ENCODE measurements around the gene RSBN1.
A peak's percentile ranks its signal among the peaks of the same experiment; 100 is the strongest.

RSBN1 gene

DNA sequence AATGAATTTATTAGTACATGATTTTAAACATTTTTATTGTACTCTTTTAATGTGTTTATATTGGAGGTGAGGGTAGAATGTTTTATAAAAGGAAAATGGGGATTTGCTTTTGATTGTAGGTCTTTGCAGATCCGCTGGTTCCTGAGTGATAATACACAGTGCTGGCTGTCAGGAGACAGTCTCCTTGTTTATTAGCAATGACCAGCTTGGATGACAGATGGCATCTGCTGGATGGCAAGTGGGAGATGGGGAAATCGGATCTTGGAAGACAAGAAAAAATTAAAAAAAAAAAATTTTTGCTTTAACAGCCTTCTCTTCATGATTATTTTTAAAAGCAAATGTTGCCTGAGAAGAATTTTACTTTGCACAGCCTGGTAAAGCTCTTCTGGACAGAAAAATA, 48.6 kb downstream of the RSBN1 start:
- H3K36me3 ChIP-seq (ENCODE audit: low read length): peaks cover 28% of the 10 kb centered on the region

DNA sequence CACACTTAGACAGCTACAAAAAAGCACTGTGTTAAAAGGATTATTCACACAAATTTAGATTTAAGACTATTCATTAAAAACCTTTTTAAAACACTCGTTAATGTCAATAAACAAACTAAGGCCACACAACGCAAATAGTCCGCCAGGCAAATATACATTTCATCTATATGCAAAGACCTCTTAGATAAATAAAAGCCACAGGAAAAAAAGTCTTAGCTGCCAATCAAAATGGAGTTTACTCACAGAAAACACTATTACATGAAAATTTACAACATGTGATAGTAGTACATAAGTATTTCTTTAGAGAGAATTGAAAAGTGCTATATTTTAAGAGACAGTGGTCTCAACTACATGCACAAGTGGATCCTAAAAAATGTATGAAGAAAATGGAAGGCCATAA, 50.3 kb downstream of the RSBN1 start:
- H3K9ac ChIP-seq (ENCODE audit: low read length): no peak overlapping the region

More for the DNA sequence above, 48.6 kb downstream of the RSBN1 start:
- no peak overlapping the region for H3K27ac ChIP-seq (ENCODE audit: low read depth, low read length)
- peaks cover 42% of the 10 kb centered on the region for H3F3A ChIP-seq (ENCODE audit: insufficient read depth)
- no peaks in the 10 kb centered on the region for H3K27me3 ChIP-seq (ENCODE audit: low read length)
- no peak overlapping the region for H2AFZ ChIP-seq (ENCODE audit: low read depth, low read length, severe bottlenecking)
- H3K9me3 ChIP-seq (ENCODE audit: insufficient read depth, low read length): no peaks in the 10 kb centered on the region
- H3K4me2 ChIP-seq (ENCODE audit: low read depth, low read length, poor library complexity, severe bottlenecking): no peak overlapping the region
- peaks cover 4% of the 10 kb centered on the region for H3K79me2 ChIP-seq (ENCODE audit: insufficient read depth, low read length)
- no peak overlapping the region for H3K9ac ChIP-seq (ENCODE audit: low read length)
- no peak overlapping the region for H3K4me3 ChIP-seq (ENCODE audit: insufficient read depth, low read length, poor library complexity, severe bottlenecking)
- no peaks in the 10 kb centered on the region for H4K20me1 ChIP-seq (ENCODE audit: low read depth, low read length)
- H3K9me2 ChIP-seq (replicated peaks; ENCODE audit: insufficient read depth, low read length): no peaks in the 10 kb centered on the region
- TF ChIP-seq, protein P1, sequence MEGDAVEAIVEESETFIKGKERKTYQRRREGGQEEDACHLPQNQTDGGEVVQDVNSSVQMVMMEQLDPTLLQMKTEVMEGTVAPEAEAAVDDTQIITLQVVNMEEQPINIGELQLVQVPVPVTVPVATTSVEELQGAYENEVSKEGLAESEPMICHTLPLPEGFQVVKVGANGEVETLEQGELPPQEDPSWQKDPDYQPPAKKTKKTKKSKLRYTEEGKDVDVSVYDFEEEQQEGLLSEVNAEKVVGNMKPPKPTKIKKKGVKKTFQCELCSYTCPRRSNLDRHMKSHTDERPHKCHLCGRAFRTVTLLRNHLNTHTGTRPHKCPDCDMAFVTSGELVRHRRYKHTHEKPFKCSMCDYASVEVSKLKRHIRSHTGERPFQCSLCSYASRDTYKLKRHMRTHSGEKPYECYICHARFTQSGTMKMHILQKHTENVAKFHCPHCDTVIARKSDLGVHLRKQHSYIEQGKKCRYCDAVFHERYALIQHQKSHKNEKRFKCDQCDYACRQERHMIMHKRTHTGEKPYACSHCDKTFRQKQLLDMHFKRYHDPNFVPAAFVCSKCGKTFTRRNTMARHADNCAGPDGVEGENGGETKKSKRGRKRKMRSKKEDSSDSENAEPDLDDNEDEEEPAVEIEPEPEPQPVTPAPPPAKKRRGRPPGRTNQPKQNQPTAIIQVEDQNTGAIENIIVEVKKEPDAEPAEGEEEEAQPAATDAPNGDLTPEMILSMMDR (IDR thresholded peaks at IDR 0.05; ENCODE audit: insufficient read depth, low read length, poor library complexity, severe bottlenecking): no peak
- TF ChIP-seq EZH2phosphoT487 (conservative IDR thresholded peaks at IDR 0.05; ENCODE audit: low read length): no peak

DNA sequence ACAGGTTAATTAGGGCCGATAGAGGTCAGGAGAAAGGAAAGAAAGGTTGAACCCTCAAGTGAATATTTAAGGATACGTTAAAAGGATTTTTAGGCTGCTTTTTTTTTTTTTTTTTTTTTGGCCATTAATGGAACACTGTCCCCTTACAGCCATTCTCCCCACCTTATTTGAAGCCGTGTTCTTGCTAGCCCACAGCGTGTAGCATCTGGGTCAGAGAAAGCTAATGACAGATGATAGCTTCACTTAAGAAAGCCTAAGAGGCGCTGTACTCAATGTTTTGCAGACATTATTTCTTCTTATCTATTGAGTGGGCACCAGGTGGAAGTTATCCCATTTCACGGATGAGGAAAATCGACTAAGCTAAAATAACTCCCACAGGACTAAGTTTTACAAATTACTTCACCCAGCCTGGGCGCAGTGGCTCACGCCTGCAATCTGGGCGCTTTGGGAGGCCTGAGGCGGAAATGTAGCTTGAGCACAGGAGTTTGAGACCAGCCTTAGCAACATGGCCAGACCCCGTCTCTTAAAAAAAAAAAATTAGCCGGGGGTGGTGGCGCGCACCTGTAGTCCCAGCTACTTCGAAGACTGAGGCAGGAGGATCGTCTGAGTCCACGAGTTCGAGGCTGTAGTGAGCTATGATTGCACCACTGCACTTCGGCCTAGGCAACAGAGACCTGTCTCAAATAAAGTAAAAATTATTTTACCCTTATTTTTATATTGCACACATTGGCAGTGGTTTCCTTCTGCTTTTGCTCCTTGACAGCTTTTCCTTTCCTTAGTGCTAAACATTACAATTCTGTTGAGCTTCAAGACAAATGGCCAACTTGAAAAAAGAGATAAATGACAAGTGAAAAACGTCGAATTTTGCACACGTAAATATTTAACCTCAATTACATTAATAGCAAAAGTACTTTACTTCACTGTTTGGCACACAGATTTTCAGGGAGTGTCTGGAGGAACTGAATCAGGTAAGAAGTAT, 51.9 kb downstream of the RSBN1 start:
- peaks cover 9% of the 10 kb centered on the region; the same call in 1 of the 2 replicates for H3K36me3 ChIP-seq (ENCODE audit: low read length)
- peak overlapping the region; percentile 93 for H3K9ac ChIP-seq (ENCODE audit: low read length)
- H4K20me1 ChIP-seq (ENCODE audit: low read depth, low read length): no peaks in the 10 kb centered on the region
- peak overlapping the region; percentile 92 for H3K4me2 ChIP-seq (ENCODE audit: low read depth, low read length, poor library complexity, severe bottlenecking)
- H3K9me3 ChIP-seq (ENCODE audit: insufficient read depth, low read length): no peaks in the 10 kb centered on the region
- peaks cover 42% of the 10 kb centered on the region for H3F3A ChIP-seq (ENCODE audit: insufficient read depth)
- peak overlapping the region; percentile 97 for H2AFZ ChIP-seq (ENCODE audit: low read depth, low read length, severe bottlenecking)
- TF ChIP-seq, protein P1 (IDR thresholded peaks at IDR 0.05; ENCODE audit: insufficient read depth, low read length, poor library complexity, severe bottlenecking): no peak
- no peak for TF ChIP-seq EZH2phosphoT487 (conservative IDR thresholded peaks at IDR 0.05; ENCODE audit: low read length)
- H3K27me3 ChIP-seq (ENCODE audit: low read length): no peaks in the 10 kb centered on the region
- H3K4me3 ChIP-seq (ENCODE audit: insufficient read depth, low read length, poor library complexity, severe bottlenecking): peak overlapping the region; percentile 74
- peaks cover 30% of the 10 kb centered on the region for H3K79me2 ChIP-seq (ENCODE audit: insufficient read depth, low read length)
- peak overlapping the region; percentile 87 for H3K27ac ChIP-seq (ENCODE audit: low read depth, low read length)
- H3K9me2 ChIP-seq (replicated peaks; ENCODE audit: insufficient read depth, low read length): no peaks in the 10 kb centered on the region

More for the DNA sequence above, 50.3 kb downstream of the RSBN1 start:
- Histone ChIP-seq H3K4me2 (ENCODE audit: low read depth, low read length, poor library complexity, severe bottlenecking) (no peak overlapping the region), H4K20me1 (ENCODE audit: low read depth, low read length) (no peaks in the 10 kb centered on the region), H3K9me3 (ENCODE audit: insufficient read depth, low read length) (no peaks in the 10 kb centered on the region), H3K79me2 (ENCODE audit: insufficient read depth, low read length) (peaks cover 21% of the 10 kb centered on the region), H3K27me3 (ENCODE audit: low read length) (no peaks in the 10 kb centered on the region), H3F3A (ENCODE audit: insufficient read depth) (peaks cover 42% of the 10 kb centered on the region), H3K9me2 (replicated peaks; ENCODE audit: insufficient read depth, low read length) (no peaks in the 10 kb centered on the region), H2AFZ (ENCODE audit: low read depth, low read length, severe bottlenecking) (no peak overlapping the region), H3K4me3 (ENCODE audit: insufficient read depth, low read length, poor library complexity, severe bottlenecking) (no peak overlapping the region), H3K36me3 (ENCODE audit: low read length) (peaks cover 19% of the 10 kb centered on the region), H3K27ac (ENCODE audit: low read depth, low read length) (no peak overlapping the region)
- no peak for TF ChIP-seq EZH2phosphoT487 (conservative IDR thresholded peaks at IDR 0.05; ENCODE audit: low read length)
- TF ChIP-seq, protein P1 (IDR thresholded peaks at IDR 0.05; ENCODE audit: insufficient read depth, low read length, poor library complexity, severe bottlenecking): no peak
